Esophagus squamous epithelium (tissue), 5 donors: Measurements from ENCODE around the gene UMAD1. TPM values are rescaled to one million over a fixed set of nuclear protein-coding genes. Genes with fewer than 3 reads are reported as not detected.

Experiments used
- DNase-seq: peaks from one replicate; lab custom pipeline; 2025; lab: John Stamatoyannopoulos, UW
- H3K27ac ChIP-seq, 4 donors: fragments of 200-600 bp; sonication (generic); one replicate each; pipeline ENCODE4 v1.5.1; 2016 to 2019; ENCODE audit warnings: mild to moderate bottlenecking in 1 of 4
- H3K27me3 ChIP-seq, 4 donors: fragments of 200-600 bp; sonication (generic); 1 replicate in 3 of 4; 2 replicates in 1 of 4; pipeline versions ENCODE4 v1.5.1 to v1.6.0; 2017 to 2021; ENCODE audit warnings: antibody characterized with exemption in 1 of 4
- H3K36me3 ChIP-seq, 3 donors: fragments of 200-600 bp; sonication (generic); one replicate each; pipeline ENCODE4 v1.5.1; 2016 to 2019
- H3K4me1 ChIP-seq, 3 donors: fragments of 200-600 bp; sonication (generic); one replicate each; pipeline ENCODE4 v1.5.1; 2017 to 2019
- H3K4me3 ChIP-seq, 4 donors: fragments of 200-600 bp; sonication (generic); 1 replicate in 3 of 4; 2 replicates in 1 of 4; pipeline ENCODE4 v1.5.1; 2016 to 2019; ENCODE audit warnings: mild to moderate bottlenecking in 2 of 4, moderate library complexity in 1 of 4
- H3K9me3 ChIP-seq, 3 donors: fragments of 200-600 bp; sonication (generic); one replicate each; pipeline ENCODE4 v1.5.1; 2016 to 2019
- POLR2A ChIP-seq, 4 donors: fragments of 450-650 bp; IDR thresholded peaks; one replicate each; pipeline ENCODE4 v1.6.1; 2017; ENCODE audit warnings: antibody characterized with exemption in 4 of 4, mild to moderate bottlenecking in 4 of 4, moderate library complexity in 3 of 4
- WGBS, 2 donors: methylation state at CpG; one replicate each; pipeline ENCODE4 v1.1.5; 2018; 5-methylcytosine and 5-hydroxymethylcytosine counted together
- intact Hi-C: fragments of 100-400 bp; cut with DNase I; formaldehyde crosslinking; loops from one replicate; pipeline ENCODE4 v1.15.0; 2022
- total RNA-seq, 4 donors: library from RNA; depleted of rRNA; stranded (reverse); fragments of >200 nt; gene quantifications; one replicate each; pipeline ENCODE4 v1.1.0, GENCODE V29; 2016
- TF ChIP-seq, protein P1 (sequence below), 6 experiments: fragments of 450-650 bp in 4 of 6; fragments of 200-600 bp in 2 of 6; sonication (generic) in 2 of 6; IDR thresholded peaks; one replicate each; pipeline ENCODE4 v1.5.1; 2016 to 2019; ENCODE audit warnings: antibody characterized with exemption in 6 of 6, mild to moderate bottlenecking in 4 of 6, moderate library complexity in 4 of 6
- donor health status: DM: yes; HTN: yes; CAD: no.

The UMAD1 gene
- total RNA-seq, 4 donors from 2014 or later: 2.5 to 7.6 (median 6.3) TPM

DNA sequence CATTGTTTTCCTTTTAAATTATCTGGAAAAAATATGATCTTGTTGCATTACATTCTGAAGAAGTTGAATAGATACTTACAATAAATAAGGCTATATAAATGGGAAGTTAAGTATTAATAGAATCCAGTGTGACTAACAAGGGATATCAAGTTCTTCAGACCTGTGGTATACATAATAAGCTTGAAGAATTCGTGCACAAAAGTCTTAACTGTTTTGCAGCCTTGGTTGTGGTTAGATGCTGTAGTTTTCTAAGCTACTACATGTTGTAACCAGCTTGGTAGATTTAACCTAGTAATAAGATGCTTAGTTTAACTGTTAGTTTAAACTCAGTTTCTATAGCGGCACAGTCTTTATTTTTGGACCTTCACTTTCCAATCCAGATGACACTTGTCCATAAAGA lies 221.8 kb downstream of the UMAD1 start:
- Histone ChIP-seq H3K27me3 (no peaks in the 10 kb centered on the region), H3K36me3 (no peaks in the 10 kb centered on the region), H3K27ac (no peak overlapping the region), H3K9me3 (no peaks in the 10 kb centered on the region), H3K4me1 (no peaks in the 10 kb centered on the region), H3K4me3 (no peak overlapping the region)
- TF ChIP-seq, protein P1, sequence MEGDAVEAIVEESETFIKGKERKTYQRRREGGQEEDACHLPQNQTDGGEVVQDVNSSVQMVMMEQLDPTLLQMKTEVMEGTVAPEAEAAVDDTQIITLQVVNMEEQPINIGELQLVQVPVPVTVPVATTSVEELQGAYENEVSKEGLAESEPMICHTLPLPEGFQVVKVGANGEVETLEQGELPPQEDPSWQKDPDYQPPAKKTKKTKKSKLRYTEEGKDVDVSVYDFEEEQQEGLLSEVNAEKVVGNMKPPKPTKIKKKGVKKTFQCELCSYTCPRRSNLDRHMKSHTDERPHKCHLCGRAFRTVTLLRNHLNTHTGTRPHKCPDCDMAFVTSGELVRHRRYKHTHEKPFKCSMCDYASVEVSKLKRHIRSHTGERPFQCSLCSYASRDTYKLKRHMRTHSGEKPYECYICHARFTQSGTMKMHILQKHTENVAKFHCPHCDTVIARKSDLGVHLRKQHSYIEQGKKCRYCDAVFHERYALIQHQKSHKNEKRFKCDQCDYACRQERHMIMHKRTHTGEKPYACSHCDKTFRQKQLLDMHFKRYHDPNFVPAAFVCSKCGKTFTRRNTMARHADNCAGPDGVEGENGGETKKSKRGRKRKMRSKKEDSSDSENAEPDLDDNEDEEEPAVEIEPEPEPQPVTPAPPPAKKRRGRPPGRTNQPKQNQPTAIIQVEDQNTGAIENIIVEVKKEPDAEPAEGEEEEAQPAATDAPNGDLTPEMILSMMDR (IDR thresholded peaks at IDR 0.05): no peak
- no peak for TF ChIP-seq POLR2A (IDR thresholded peaks at IDR 0.05)
- DNase-seq: no peak
- WGBS, 2 donors: 65 to 88% methylated on average over 2 of the region's 2 CpGs
- intact Hi-C loops: no loop called here

DNA sequence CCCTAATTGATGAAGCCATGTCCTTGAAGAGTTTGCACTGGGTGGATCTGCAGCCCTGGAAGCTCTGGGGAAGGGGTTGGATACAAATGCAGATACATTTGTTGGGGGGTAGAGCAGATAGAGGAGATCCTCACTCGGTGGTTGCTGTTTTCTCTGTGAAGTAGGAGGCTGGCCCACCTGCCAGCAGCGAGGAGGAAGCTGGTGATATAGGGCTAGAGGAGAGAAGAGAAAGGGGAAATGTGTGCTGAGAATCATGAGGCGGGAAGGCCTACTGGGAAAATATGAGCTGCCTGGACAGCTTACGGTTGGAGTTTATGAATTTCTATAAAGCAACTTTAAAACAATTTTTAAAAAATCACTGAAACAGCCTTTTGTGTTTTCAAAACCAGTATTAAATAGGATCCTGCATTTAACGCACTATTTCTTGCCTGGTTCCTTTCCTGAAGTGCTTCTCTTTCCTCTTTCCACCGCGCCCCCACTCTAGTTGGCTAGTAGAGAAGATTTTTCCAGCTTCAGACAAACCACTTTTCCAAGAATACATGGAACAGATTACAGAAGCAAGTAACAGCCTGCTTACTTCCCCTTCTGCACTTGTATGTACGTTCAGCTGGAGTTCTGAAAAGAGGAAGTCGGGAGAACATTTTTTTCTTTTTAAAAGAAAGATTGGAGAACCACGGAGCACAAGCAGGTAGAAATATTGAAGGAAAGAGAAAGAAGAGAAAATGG lies 227.5 kb downstream of the UMAD1 start:
- no peaks in the 10 kb centered on the region for H3K36me3 ChIP-seq
- DNase-seq: no peak
- H3K4me3 ChIP-seq: no peak overlapping the region
- H3K27ac ChIP-seq: no peak overlapping the region
- TF ChIP-seq, protein P1 (IDR thresholded peaks at IDR 0.05): no peak
- TF ChIP-seq POLR2A (IDR thresholded peaks at IDR 0.05): no peak
- no peaks in the 10 kb centered on the region for H3K9me3 ChIP-seq
- WGBS, 2 donors: 54 to 58% methylated on average over 10 of the region's 10 CpGs
- no peaks in the 10 kb centered on the region for H3K4me1 ChIP-seq
- intact Hi-C loops: no loop called here
- no peaks in the 10 kb centered on the region for H3K27me3 ChIP-seq

DNA sequence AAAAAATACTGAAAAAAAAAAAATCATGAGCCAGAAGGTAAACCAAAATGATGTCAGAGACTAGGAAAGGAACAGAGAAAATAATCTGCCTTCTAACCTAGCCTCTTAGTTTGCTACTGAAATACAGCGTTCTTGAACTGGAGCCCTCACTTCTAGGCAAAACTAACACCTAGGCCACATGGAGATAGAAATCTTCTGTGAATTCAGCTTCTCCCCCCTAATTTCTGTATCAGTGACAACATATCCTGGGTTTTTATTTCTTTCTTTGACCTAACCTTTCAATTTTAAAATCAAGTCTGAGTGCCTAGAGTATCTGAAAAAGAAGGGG lies 228.0 kb downstream of the UMAD1 start:
- intact Hi-C loops: no loop called here
- DNase-seq: no peak
- TF ChIP-seq POLR2A (IDR thresholded peaks at IDR 0.05): no peak
- TF ChIP-seq, protein P1 (IDR thresholded peaks at IDR 0.05): no peak
- Histone ChIP-seq H3K4me3 (no peak overlapping the region), H3K36me3 (no peaks in the 10 kb centered on the region), H3K27ac (no peak overlapping the region), H3K9me3 (no peaks in the 10 kb centered on the region), H3K4me1 (no peaks in the 10 kb centered on the region), H3K27me3 (no peaks in the 10 kb centered on the region)
- WGBS, 2 donors: 29 to 94% methylated on average over 1 of the region's 1 CpG

DNA sequence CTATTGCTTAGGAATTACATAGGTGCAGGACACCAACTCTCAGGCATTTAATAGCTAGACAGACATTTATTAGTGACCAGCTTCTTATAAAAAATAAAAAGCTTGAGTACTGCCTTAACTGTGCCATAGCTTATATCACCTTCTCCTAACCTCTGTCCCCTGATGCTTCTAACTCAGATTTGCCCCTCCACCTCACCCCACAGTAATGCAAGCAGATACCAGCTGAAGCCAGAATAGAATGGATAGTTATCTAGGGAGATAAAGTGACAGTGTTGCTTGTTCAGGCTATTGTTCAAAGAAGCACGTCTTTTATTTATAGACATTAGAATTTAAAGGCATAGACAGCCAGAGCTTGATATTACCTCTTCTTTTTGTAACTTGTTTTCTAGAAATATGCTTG lies 228.5 kb downstream of the UMAD1 start:
- intact Hi-C loops: no loop called here
- no peak for DNase-seq
- H3K27me3 ChIP-seq: no peaks in the 10 kb centered on the region

DNA sequence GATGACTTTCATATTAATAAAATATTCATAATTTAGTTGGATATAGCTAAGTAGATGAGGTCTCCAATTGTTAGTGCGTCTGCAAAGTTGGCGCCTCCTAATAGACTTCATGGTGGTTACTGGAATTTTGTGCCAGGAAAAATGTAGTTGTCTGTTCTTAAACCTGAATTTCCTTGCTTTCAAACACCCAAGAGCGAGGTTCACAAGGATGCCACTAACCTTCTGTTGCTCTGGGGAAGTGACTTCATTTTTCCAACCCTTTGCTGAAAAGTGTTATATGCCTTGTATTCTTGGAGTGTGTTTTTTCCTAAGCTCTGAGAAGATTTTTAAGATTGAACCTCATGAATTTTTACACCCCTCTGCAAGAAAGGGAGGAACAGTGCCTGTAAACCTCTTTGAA lies 229.1 kb downstream of the UMAD1 start:
- no peak overlapping the region for H3K4me3 ChIP-seq
- H3K9me3 ChIP-seq: no peaks in the 10 kb centered on the region
- WGBS, 2 donors: 88 to 89% methylated on average over 3 of the region's 3 CpGs
- no peaks in the 10 kb centered on the region for H3K4me1 ChIP-seq
- DNase-seq: no peak
- no peaks in the 10 kb centered on the region for H3K27me3 ChIP-seq
- no peak overlapping the region for H3K27ac ChIP-seq
- H3K36me3 ChIP-seq: no peaks in the 10 kb centered on the region
- intact Hi-C loops: no loop called here
- TF ChIP-seq, protein P1 (IDR thresholded peaks at IDR 0.05): no peak
- no peak for TF ChIP-seq POLR2A (IDR thresholded peaks at IDR 0.05)

More for the DNA sequence above, 228.5 kb downstream of the UMAD1 start:
- no peaks in the 10 kb centered on the region for H3K4me1 ChIP-seq
- H3K36me3 ChIP-seq: no peaks in the 10 kb centered on the region
- H3K4me3 ChIP-seq: no peak overlapping the region
- H3K9me3 ChIP-seq: no peaks in the 10 kb centered on the region
- TF ChIP-seq POLR2A (IDR thresholded peaks at IDR 0.05): no peak
- WGBS, 2 donors: 0 to 28% methylated on average over 1 of the region's 1 CpG
- no peak overlapping the region for H3K27ac ChIP-seq
